Measurements from ENCODE around the gene AP4B1.

- TF ChIP-seq CTCF (IDR thresholded peaks at IDR 0.05) = no peak
- TF ChIP-seq POLR2A (IDR thresholded peaks at IDR 0.05) = no peak
Measured at GRCh38 chr1:113858418-113858817, 46.2 kb downstream of the AP4B1 start.
